H9 (cell line): Measurements from ENCODE around the gene ST13. TPM values are rescaled to one million over a fixed set of nuclear protein-coding genes. Genes with fewer than 3 reads are reported as not detected.

ENCODE experiments used
- DNase-seq: peaks from one replicate; pipeline ENCODE4 v3.0.0-alpha.2; 2017
- H2AFZ ChIP-seq: one replicate; pipeline ENCODE4 v1.6.1; 2013; ENCODE audit warnings: mild to moderate bottlenecking, low read length, control low read depth, moderate library complexity
- H2AK5ac ChIP-seq: 2 replicates; pipeline ENCODE4 v1.6.1; 2013; ENCODE audit warnings: low read length, control low read depth, mixed read lengths; ENCODE audit not compliant: insufficient read length
- H2BK120ac ChIP-seq: one replicate; pipeline ENCODE4 v1.6.1; 2013; ENCODE audit warnings: low read depth, mild to moderate bottlenecking, low read length, control low read depth, inconsistent platforms; ENCODE audit not compliant: poor library complexity, severe bottlenecking
- H2BK12ac ChIP-seq: 2 replicates; pipeline ENCODE4 v1.6.1; 2013; ENCODE audit warnings: low read length, control low read depth, mixed read lengths, low read depth; ENCODE audit not compliant: insufficient read length
- H2BK15ac ChIP-seq: 2 replicates; pipeline ENCODE4 v1.6.1; 2013; ENCODE audit warnings: low read depth, low read length, control low read depth
- H2BK20ac ChIP-seq: one replicate; pipeline ENCODE4 v1.6.1; 2013; ENCODE audit warnings: low read depth, mild to moderate bottlenecking, low read length, control low read depth, inconsistent platforms; ENCODE audit not compliant: poor library complexity, severe bottlenecking
- H2BK5ac ChIP-seq: 2 replicates; pipeline ENCODE4 v1.6.1; 2013; ENCODE audit warnings: low read length, control low read depth, mixed read lengths; ENCODE audit not compliant: insufficient read length
- H3K14ac ChIP-seq: 2 replicates; pipeline ENCODE4 v1.6.1; 2013; ENCODE audit warnings: low read length, control low read depth; ENCODE audit not compliant: insufficient read depth
- H3K18ac ChIP-seq: 2 replicates; pipeline ENCODE4 v1.6.1; 2013; ENCODE audit warnings: low read depth, mild to moderate bottlenecking, mixed read lengths, low read length, control low read depth; ENCODE audit not compliant: insufficient read length
- H3K23ac ChIP-seq: 2 replicates; pipeline ENCODE4 v1.6.1; 2013; ENCODE audit warnings: low read length, control low read depth, mixed read lengths, low read depth; ENCODE audit not compliant: insufficient read length
- H3K23me2 ChIP-seq: 2 replicates; pipeline ENCODE4 v1.6.1; 2013; ENCODE audit warnings: low read depth, mild to moderate bottlenecking, mixed read lengths, low read length, control low read depth; ENCODE audit not compliant: insufficient read length, poor library complexity, severe bottlenecking
- H3K27ac ChIP-seq: 2 replicates; pipeline ENCODE4 v1.5.1; 2013; ENCODE audit warnings: low read length, control low read depth, mixed read lengths, low read depth; ENCODE audit not compliant: insufficient read length
- H3K27me3 ChIP-seq: 2 replicates; pipeline ENCODE4 v1.6.1; 2013; ENCODE audit warnings: low read length, control low read depth, inconsistent platforms; ENCODE audit not compliant: insufficient read depth
- H3K4ac ChIP-seq: 2 replicates; pipeline ENCODE4 v1.6.1; 2013; ENCODE audit warnings: low read depth, mild to moderate bottlenecking, control low read depth, inconsistent platforms, low read length, moderate library complexity
- H3K4me1 ChIP-seq: 2 replicates; pipeline ENCODE4 v1.6.1; 2013; ENCODE audit warnings: low read length, control low read depth, inconsistent platforms; ENCODE audit not compliant: insufficient read depth
- H3K4me2 ChIP-seq: 2 replicates; pipeline ENCODE4 v1.6.1; 2013; ENCODE audit warnings: low read length, control low read depth, mixed read lengths; ENCODE audit not compliant: insufficient read length, insufficient read depth
- H3K56ac ChIP-seq: 2 replicates; pipeline ENCODE4 v1.6.1; 2013; ENCODE audit warnings: low read depth, mild to moderate bottlenecking, mixed read lengths, low read length, control low read depth; ENCODE audit not compliant: insufficient read length
- H3K79me1 ChIP-seq: 2 replicates; pipeline ENCODE4 v1.6.1; 2013; ENCODE audit warnings: low read depth, mild to moderate bottlenecking, moderate library complexity, low read length, control low read depth, inconsistent platforms; ENCODE audit not compliant: insufficient read depth, poor library complexity, severe bottlenecking
- H3K79me2 ChIP-seq: 2 replicates; pipeline ENCODE4 v1.6.1; 2013; ENCODE audit warnings: low read length, control low read depth, inconsistent platforms; ENCODE audit not compliant: insufficient read depth
- H3K9ac ChIP-seq: 2 replicates; pipeline ENCODE4 v1.6.1; 2013; ENCODE audit warnings: low read length, control low read depth, mixed read lengths; ENCODE audit not compliant: insufficient read length; ENCODE audit errors: extremely low read depth
- H3K9me3 ChIP-seq: one replicate; pipeline ENCODE4 v1.6.1; 2013; ENCODE audit warnings: low read depth, low read length, inconsistent platforms; ENCODE audit not compliant: control insufficient read depth
- H3T11ph ChIP-seq: one replicate; pipeline ENCODE4 v1.6.1; 2013; ENCODE audit warnings: mild to moderate bottlenecking, low read length, control low read depth, inconsistent platforms
- H4K20me1 ChIP-seq: one replicate; pipeline ENCODE4 v1.6.1; 2013; ENCODE audit not compliant: control insufficient read depth, insufficient read length, insufficient read depth
- H4K5ac ChIP-seq: 2 replicates; pipeline ENCODE4 v1.6.1; 2013; ENCODE audit warnings: low read depth, mild to moderate bottlenecking, mixed read lengths, low read length, control low read depth; ENCODE audit not compliant: insufficient read length
- H4K8ac ChIP-seq: replicated peaks from 2 replicates; pipeline ENCODE4 v1.6.1; 2013; ENCODE audit warnings: low read length, control low read depth, mixed read lengths, low read depth; ENCODE audit not compliant: insufficient read length
- H4K91ac ChIP-seq: 2 replicates; pipeline ENCODE4 v1.6.1; 2013; ENCODE audit warnings: low read depth, mild to moderate bottlenecking, moderate library complexity, mixed read lengths, low read length, control low read depth; ENCODE audit not compliant: insufficient read length
- H3K27ac Mint-ChIP-seq, 3 experiments: 2 replicates in 2 of 3; 3 replicates in 1 of 3; pipeline ENCODE4 v1.8.0; 2020 to 2021; ENCODE audit warnings: mixed read lengths in 3 of 3, mild to moderate bottlenecking in 1 of 3, moderate library complexity in 1 of 3
- H3K27me3 Mint-ChIP-seq: 2 replicates; pipeline ENCODE4 v1.8.0; 2021; ENCODE audit warnings: low read depth, mild to moderate bottlenecking, moderate library complexity, mixed read lengths
- H3K36me3 Mint-ChIP-seq, 3 experiments: 2 replicates in 2 of 3; 3 replicates in 1 of 3; pipeline ENCODE4 v1.8.0; 2020 to 2021; ENCODE audit warnings: low read depth in 3 of 3, mixed read lengths in 3 of 3; ENCODE audit not compliant: insufficient read depth in 1 of 3
- H3K4me1 Mint-ChIP-seq, 2 experiments: 2 replicates each; pipeline ENCODE4 v1.8.0; 2020; ENCODE audit warnings: mixed read lengths in 2 of 2
- H3K4me3 Mint-ChIP-seq, 2 experiments: 2 replicates in 1 of 2; 3 replicates in 1 of 2; pipeline ENCODE4 v1.8.0; 2020 to 2021; ENCODE audit warnings: mild to moderate bottlenecking in 2 of 2, mixed read lengths in 2 of 2, moderate library complexity in 1 of 2
- H3K9me3 Mint-ChIP-seq, 2 experiments: 2 replicates in 1 of 2; 3 replicates in 1 of 2; pipeline ENCODE4 v1.8.0; 2020; ENCODE audit warnings: mild to moderate bottlenecking in 2 of 2, mixed read lengths in 2 of 2, moderate library complexity in 1 of 2
- WGBS: extraction: QIAGEN DNeasy Blood & Tissue Kit; methylation state at CpG from one replicate; pipeline ENCODE4 v1.1.7; 2013; ENCODE audit warnings: missing lambda C conversion rate, low lambda C conversion rate, mixed read lengths; ENCODE audit not compliant: insufficient read length; ENCODE audit errors: extremely low coverage; 5-methylcytosine and 5-hydroxymethylcytosine counted together
- total RNA-seq: library from RNA; stranded (reverse); gene quantifications from 2 replicates; pipeline ENCODE4 v1.2.1, GENCODE V29; 2021
- TF ChIP-seq, protein P1 (sequence below): fragments of 200-600 bp; sonication (generic); conservative IDR thresholded peaks from 3 replicates; pipeline ENCODE4 v1.8.0; 2021; ENCODE audit warnings: antibody characterized with exemption, mild to moderate bottlenecking

ST13 gene
- total RNA-seq, 1 experiment from 2014 or later = 353 TPM

DNA sequence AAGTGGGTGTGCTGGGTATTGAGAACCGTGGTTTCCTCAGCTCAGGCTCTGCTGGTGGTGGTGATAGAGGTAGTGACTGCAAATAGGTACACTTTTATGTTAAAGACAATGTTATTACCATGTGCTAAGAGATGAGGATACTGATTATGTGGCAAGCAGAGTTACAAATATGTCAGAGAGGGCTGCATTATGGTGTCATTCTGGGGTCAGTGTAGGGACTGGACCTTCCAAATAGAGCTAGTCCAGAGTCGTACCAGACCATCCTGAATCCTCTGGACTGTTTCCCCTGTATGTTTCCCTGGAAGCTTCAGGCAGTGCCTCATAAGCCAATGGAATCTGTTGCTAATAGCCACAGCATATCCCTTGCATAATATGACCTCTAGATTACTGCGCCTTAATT lies 5.6 kb upstream of the ST13 start, which contains the start of gene DNAJB7:
Gene DNAJB7, minus strand, starts transcription at position 101 of the 400 bp plus-strand sequence. CDS start 119 bp downstream, outside the sequence.
- Histone ChIP-seq H2BK20ac (no peak within 1 kb of the TSS), H3K56ac (no peak within 1 kb of the TSS), H3T11ph (no peak within 1 kb of the TSS), H2AK5ac (no peak within 1 kb of the TSS), H3K23ac (no peak within 1 kb of the TSS), H3K4me1 (peaks cover 2% of the 10 kb centered on the region; the same call in 1 of the 2 replicates), H2AFZ (no peak within 1 kb of the TSS), H3K27me3 (no peaks in the 10 kb centered on the region), H3K9me3 (no peaks in the 10 kb centered on the region), H3K9ac (no peak within 1 kb of the TSS), H2BK12ac (no peak within 1 kb of the TSS), H3K79me2 (peaks cover 17% of the 10 kb centered on the region; the same call in 1 of the 2 replicates), H2BK5ac (no peak within 1 kb of the TSS), H4K91ac (no peak within 1 kb of the TSS), H3K27ac (no peak within 1 kb of the TSS), H3K4me2 (no peak within 1 kb of the TSS), H3K23me2 (no peaks in the 10 kb centered on the region), H4K20me1 (no peaks in the 10 kb centered on the region), H2BK120ac (no peak within 1 kb of the TSS), H3K14ac (no peak within 1 kb of the TSS), H3K18ac (no peak within 1 kb of the TSS), H4K8ac (no peak within 1 kb of the TSS), H3K79me1 (peaks cover 3% of the 10 kb centered on the region), H4K5ac (no peak within 1 kb of the TSS), H3K4ac (no peak within 1 kb of the TSS), H2BK15ac (no peak within 1 kb of the TSS)
- no peak for DNase-seq
- H3K27ac Mint-ChIP-seq = peak within 1 kb of the TSS in 1 of 3 experiments; percentile 62; a peak in 2 of 7 replicates
- H3K27me3 Mint-ChIP-seq = no peaks in the 10 kb centered on the region
- no peaks in the 10 kb centered on the region for H3K9me3 Mint-ChIP-seq
- H3K4me1 Mint-ChIP-seq = peaks cover 8 to 14% of the 10 kb centered on the region in 2 experiments
- TF ChIP-seq, protein P1, sequence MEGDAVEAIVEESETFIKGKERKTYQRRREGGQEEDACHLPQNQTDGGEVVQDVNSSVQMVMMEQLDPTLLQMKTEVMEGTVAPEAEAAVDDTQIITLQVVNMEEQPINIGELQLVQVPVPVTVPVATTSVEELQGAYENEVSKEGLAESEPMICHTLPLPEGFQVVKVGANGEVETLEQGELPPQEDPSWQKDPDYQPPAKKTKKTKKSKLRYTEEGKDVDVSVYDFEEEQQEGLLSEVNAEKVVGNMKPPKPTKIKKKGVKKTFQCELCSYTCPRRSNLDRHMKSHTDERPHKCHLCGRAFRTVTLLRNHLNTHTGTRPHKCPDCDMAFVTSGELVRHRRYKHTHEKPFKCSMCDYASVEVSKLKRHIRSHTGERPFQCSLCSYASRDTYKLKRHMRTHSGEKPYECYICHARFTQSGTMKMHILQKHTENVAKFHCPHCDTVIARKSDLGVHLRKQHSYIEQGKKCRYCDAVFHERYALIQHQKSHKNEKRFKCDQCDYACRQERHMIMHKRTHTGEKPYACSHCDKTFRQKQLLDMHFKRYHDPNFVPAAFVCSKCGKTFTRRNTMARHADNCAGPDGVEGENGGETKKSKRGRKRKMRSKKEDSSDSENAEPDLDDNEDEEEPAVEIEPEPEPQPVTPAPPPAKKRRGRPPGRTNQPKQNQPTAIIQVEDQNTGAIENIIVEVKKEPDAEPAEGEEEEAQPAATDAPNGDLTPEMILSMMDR = no peak
- no peak within 1 kb of the TSS for H3K4me3 Mint-ChIP-seq
- H3K36me3 Mint-ChIP-seq = peaks cover 2 to 16% (median 11%) of the 10 kb centered on the region in 3 experiments; a peak in 6 of 7 replicates
- no CpG with 5 or more reads among the region's 3 CpGs for WGBS
